Activated T-cell treated with anti-CD3 and anti-CD28 coated beads, Interleukin-2, amount 50 U/mL, for 1 hour (primary cell): ENCODE results near the gene NACA2.

Experiments
- DNase-seq: peaks from one replicate; pipeline ENCODE4 v3.0.0-alpha.2; 2020

The NACA2 gene

GRCh38 chr17:61543786-61544415 lies 47.1 kb downstream of the NACA2 start:
- DNase-seq: no peak

GRCh38 chr17:61542027-61542426 lies 49.0 kb downstream of the NACA2 start:
- DNase-seq: no peak

GRCh38 chr17:61540874-61541273 lies 50.1 kb downstream of the NACA2 start:
- no peak for DNase-seq
